Nephron (organoid): ENCODE data around the gene CTNNA3.

Source experiments
- H3K27ac Mint-ChIP-seq, 3 experiments: 2 replicates each; pipeline ENCODE4 v1.8.0; 2020; ENCODE audit warnings: mixed read lengths in 3 of 3, mild to moderate bottlenecking in 2 of 3, moderate library complexity in 1 of 3
- H3K27me3 Mint-ChIP-seq: 2 replicates; pipeline ENCODE4 v1.8.0; 2021; ENCODE audit warnings: low read depth, mild to moderate bottlenecking, moderate library complexity, mixed read lengths
- H3K36me3 Mint-ChIP-seq: 2 replicates; pipeline ENCODE4 v1.8.0; 2020; ENCODE audit warnings: low read depth, mixed read lengths
- H3K4me1 Mint-ChIP-seq: 2 replicates; pipeline ENCODE4 v1.8.0; 2020; ENCODE audit warnings: mixed read lengths
- H3K4me3 Mint-ChIP-seq, 3 experiments: 2 replicates each; pipeline ENCODE4 v1.8.0; 2020; ENCODE audit warnings: mild to moderate bottlenecking in 3 of 3, mixed read lengths in 3 of 3, moderate library complexity in 2 of 3
- H3K9me3 Mint-ChIP-seq: 2 replicates; pipeline ENCODE4 v1.8.0; 2020; ENCODE audit warnings: mixed read lengths
- TF ChIP-seq, protein P1 (sequence below), 3 experiments: fragments of 200-600 bp; sonication (generic); IDR thresholded peaks; one replicate each; pipeline ENCODE4 v1.5.0; 2021; ENCODE audit warnings: antibody characterized with exemption in 3 of 3; ENCODE audit not compliant: unreplicated experiment in 3 of 3

Gene CTNNA3

DNA sequence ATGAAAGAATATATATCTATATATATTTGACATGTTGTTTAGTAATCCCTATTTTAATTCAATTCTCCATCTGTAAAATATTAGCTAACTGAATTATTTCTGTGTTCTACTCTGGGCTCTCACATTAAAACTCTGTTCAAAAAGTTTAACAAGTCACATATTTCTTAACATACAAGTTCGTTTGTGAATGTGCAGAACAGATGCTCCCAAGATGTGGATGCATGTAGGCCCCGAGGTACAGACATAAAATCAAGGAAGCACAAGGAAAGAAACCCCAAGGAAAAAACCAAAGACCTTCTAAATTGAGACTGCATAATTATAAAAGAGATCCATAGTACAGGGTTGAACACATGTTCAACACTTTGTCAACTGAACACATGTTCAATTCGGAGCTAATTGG, 595.0 kb downstream of the CTNNA3 start:
- Mint-ChIP-seq H3K9me3 (no peaks in the 10 kb centered on the region), H3K27ac (peak overlapping the region; percentile 47 to 89 (median 83)), H3K4me1 (peaks cover 19% of the 10 kb centered on the region), H3K27me3 (no peaks in the 10 kb centered on the region), H3K4me3 (no peak overlapping the region), H3K36me3 (no peaks in the 10 kb centered on the region)
- TF ChIP-seq, protein P1, sequence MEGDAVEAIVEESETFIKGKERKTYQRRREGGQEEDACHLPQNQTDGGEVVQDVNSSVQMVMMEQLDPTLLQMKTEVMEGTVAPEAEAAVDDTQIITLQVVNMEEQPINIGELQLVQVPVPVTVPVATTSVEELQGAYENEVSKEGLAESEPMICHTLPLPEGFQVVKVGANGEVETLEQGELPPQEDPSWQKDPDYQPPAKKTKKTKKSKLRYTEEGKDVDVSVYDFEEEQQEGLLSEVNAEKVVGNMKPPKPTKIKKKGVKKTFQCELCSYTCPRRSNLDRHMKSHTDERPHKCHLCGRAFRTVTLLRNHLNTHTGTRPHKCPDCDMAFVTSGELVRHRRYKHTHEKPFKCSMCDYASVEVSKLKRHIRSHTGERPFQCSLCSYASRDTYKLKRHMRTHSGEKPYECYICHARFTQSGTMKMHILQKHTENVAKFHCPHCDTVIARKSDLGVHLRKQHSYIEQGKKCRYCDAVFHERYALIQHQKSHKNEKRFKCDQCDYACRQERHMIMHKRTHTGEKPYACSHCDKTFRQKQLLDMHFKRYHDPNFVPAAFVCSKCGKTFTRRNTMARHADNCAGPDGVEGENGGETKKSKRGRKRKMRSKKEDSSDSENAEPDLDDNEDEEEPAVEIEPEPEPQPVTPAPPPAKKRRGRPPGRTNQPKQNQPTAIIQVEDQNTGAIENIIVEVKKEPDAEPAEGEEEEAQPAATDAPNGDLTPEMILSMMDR (IDR thresholded peaks at IDR 0.05; ENCODE audit: unreplicated experiment in 3 of 3): no peak

DNA sequence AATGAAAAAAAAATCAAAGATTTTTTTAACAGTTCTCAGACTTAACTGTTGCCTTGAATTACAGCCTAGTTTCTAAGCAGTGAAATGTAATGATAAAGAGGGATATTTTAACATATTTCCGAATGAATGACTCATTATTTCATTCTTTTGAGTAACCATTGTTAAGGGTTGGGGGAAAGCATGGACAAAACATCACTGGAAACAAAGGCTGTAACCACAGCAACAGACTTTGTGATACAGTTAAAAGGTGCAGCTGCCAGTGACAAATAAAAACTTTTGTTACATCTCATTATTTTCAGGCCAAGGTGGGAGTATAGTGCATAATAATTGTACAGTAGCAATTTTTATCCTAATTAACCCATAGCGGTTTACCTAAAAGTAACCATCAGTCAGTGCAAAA, 597.5 kb downstream of the CTNNA3 start:
- no peaks in the 10 kb centered on the region for H3K9me3 Mint-ChIP-seq
- H3K27ac Mint-ChIP-seq: peak overlapping the region in 1 of 3 experiments; percentile 55

DNA sequence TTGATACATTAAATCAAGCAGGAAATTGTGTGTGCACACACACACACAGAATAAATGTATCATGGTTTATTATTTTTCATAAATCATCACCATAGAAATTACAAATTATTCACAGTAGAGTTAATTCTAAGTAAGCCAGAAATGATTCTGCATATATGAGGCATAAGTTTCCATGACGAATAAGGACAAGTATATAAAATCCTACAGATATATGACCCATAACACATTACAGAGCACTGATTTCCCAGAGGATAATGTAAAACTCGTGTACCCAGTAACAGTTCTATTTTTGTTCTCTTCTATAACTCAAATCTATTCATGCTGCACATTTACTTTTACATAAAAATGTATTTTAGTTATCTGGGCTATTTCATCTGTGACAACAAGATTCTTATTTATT, 600.5 kb downstream of the CTNNA3 start:
- peak overlapping the region in 2 of 3 experiments; percentile 26 to 30 for H3K27ac Mint-ChIP-seq
- peaks cover 11% of the 10 kb centered on the region for H3K27me3 Mint-ChIP-seq
- no peak overlapping the region for H3K4me3 Mint-ChIP-seq
- TF ChIP-seq, protein P1 (IDR thresholded peaks at IDR 0.05; ENCODE audit: unreplicated experiment in 3 of 3): no peak
- H3K36me3 Mint-ChIP-seq: no peaks in the 10 kb centered on the region
- H3K4me1 Mint-ChIP-seq: peaks cover 12% of the 10 kb centered on the region
- no peaks in the 10 kb centered on the region for H3K9me3 Mint-ChIP-seq

More for the DNA sequence above, 597.5 kb downstream of the CTNNA3 start:
- H3K27me3 Mint-ChIP-seq: peaks cover 4% of the 10 kb centered on the region
- H3K36me3 Mint-ChIP-seq: no peaks in the 10 kb centered on the region
- H3K4me1 Mint-ChIP-seq: peaks cover 19% of the 10 kb centered on the region
- no peak overlapping the region for H3K4me3 Mint-ChIP-seq
- TF ChIP-seq, protein P1 (IDR thresholded peaks at IDR 0.05; ENCODE audit: unreplicated experiment in 3 of 3): no peak

DNA sequence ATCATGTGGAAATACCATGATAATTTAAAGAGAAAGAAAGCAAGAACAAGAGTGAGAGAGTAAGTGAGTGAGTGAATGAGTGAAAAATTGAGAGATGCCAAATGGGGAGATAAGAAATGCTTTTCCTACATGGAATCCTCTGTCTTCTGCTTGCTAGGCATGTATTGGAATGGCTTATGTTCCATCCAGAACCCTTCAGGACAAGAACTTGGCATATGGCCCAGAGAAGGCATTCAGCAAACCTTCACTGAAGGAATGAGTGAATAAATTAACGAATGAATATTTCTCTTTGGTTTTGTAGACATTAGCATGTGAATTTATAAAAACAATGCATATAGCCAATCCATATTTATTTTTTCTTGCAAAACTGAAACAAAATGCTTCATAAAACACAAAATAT, 608.0 kb downstream of the CTNNA3 start:
- H3K9me3 Mint-ChIP-seq: no peaks in the 10 kb centered on the region
- no peaks in the 10 kb centered on the region for H3K36me3 Mint-ChIP-seq
- H3K27ac Mint-ChIP-seq: peak overlapping the region in 1 of 3 experiments; percentile 17
- TF ChIP-seq, protein P1 (IDR thresholded peaks at IDR 0.05; ENCODE audit: unreplicated experiment in 3 of 3): no peak
- peaks cover 8% of the 10 kb centered on the region for H3K27me3 Mint-ChIP-seq
- H3K4me3 Mint-ChIP-seq: no peak overlapping the region
- H3K4me1 Mint-ChIP-seq: no peaks in the 10 kb centered on the region

DNA sequence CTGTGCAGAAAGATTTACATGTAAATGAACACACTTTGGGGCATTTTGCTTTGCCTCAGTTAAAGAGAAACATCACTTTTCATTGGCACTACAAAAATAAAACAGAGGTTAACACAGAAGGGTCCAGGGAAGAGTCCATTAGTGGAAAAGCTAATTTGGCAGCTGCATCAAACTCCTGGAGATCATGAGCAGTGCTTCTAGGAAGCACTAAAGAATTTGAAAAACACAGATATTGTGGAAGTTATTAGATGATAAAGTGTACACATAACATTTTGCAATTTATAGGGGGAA, 608.9 kb downstream of the CTNNA3 start:
- Mint-ChIP-seq H3K9me3 (no peaks in the 10 kb centered on the region), H3K27ac (no peak overlapping the region), H3K36me3 (no peaks in the 10 kb centered on the region)

More for the DNA sequence above, 608.9 kb downstream of the CTNNA3 start:
- no peak overlapping the region for H3K4me3 Mint-ChIP-seq
- peaks cover 8% of the 10 kb centered on the region for H3K27me3 Mint-ChIP-seq
- H3K4me1 Mint-ChIP-seq: no peaks in the 10 kb centered on the region
- TF ChIP-seq, protein P1 (IDR thresholded peaks at IDR 0.05; ENCODE audit: unreplicated experiment in 3 of 3): no peak
